Measurements from ENCODE around the gene KRTCAP2. TPM values are rescaled to one million over a fixed set of nuclear protein-coding genes. Genes with fewer than 3 reads are reported as not detected.
A peak's percentile ranks its signal among the peaks of the same experiment; 100 is the strongest.
"Not testable (repeated sequence)": the region's sequence is repeated elsewhere in the genome, so short reads cannot be mapped to it uniquely, and the experiment has no call there.

The KRTCAP2 gene
- polyA plus RNA-seq, 3 donors: 120 to 146 (median 127) TPM

- DNase-seq: peak; percentile 19
These were observed 597 bp upstream of the KRTCAP2 start, which contains the start of gene TRIM46 for GRCh38 chr1:155173478-155174323. Gene TRIM46, plus strand, starts transcription at chr1:155173849. Its CDS starts 118 bp downstream, at chr1:155173967.

- no peak for DNase-seq
These were observed 1.0 kb downstream of the KRTCAP2 start for GRCh38 chr1:155171836-155172731.

GRCh38 chr1:155170806-155171205 is 2.3 kb downstream of the KRTCAP2 start:
- no peak for DNase-seq

GRCh38 chr1:155170101-155170785 is 2.9 kb downstream of the KRTCAP2 start:
- no peak for DNase-seq

- DNase-seq: no peak
These were observed 3.6 kb downstream of the KRTCAP2 start for GRCh38 chr1:155169541-155169940.

- no peak for DNase-seq
These were observed 4.5 kb downstream of the KRTCAP2 start for GRCh38 chr1:155168456-155169210.

GRCh38 chr1:155168105-155168445 is 5.0 kb downstream of the KRTCAP2 start:
- not testable (repeated sequence) for DNase-seq

- peak; percentile 84 for DNase-seq
These were observed 5.7 kb downstream of the KRTCAP2 start for GRCh38 chr1:155167166-155168104.

GRCh38 chr1:155166471-155167165 is 6.5 kb downstream of the KRTCAP2 start:
- peak; percentile 58 for DNase-seq

GRCh38 chr1:155166051-155166470 is 7.0 kb downstream of the KRTCAP2 start:
- DNase-seq: peak; percentile 37

- not testable (repeated sequence) for DNase-seq
These were observed 8.5 kb downstream of the KRTCAP2 start for GRCh38 chr1:155164625-155165024.

GRCh38 chr1:155163785-155164184 is 9.3 kb downstream of the KRTCAP2 start:
- DNase-seq: not testable (repeated sequence)

GRCh38 chr1:155162631-155163030 is 10.5 kb downstream of the KRTCAP2 start:
- not testable (repeated sequence) for DNase-seq

- no peak for DNase-seq
These were observed 13.0 kb downstream of the KRTCAP2 start for GRCh38 chr1:155160128-155160527.

GRCh38 chr1:155158991-155159390 is 14.1 kb downstream of the KRTCAP2 start:
- no peak for DNase-seq

- not testable (repeated sequence) for DNase-seq
These were observed 17.0 kb downstream of the KRTCAP2 start for GRCh38 chr1:155155996-155156643.

- DNase-seq: no peak
These were observed 27.6 kb downstream of the KRTCAP2 start for GRCh38 chr1:155145491-155145890.

GRCh38 chr1:155141749-155142148 is 31.4 kb downstream of the KRTCAP2 start:
- no peak for DNase-seq

GRCh38 chr1:155140630-155140953 is 32.5 kb downstream of the KRTCAP2 start:
- no peak for DNase-seq
